Keratinocyte (primary cell): Measurements from ENCODE around the gene GBP5. TPM values are rescaled to one million over a fixed set of nuclear protein-coding genes. Genes with fewer than 3 reads are reported as not detected.

ENCODE experiments used
- DNase-seq: peaks from one replicate; pipeline ENCODE4 v3.0.0-alpha.2; 2011; ENCODE audit warnings: low read depth, missing footprints, low spot score
- FAIRE-seq: peaks from 2 replicates; lab custom pipeline; 2011; peaks lifted over from hg19 to GRCh38; lab: Jason Lieb, UNC
- H2AFZ ChIP-seq: 2 replicates; pipeline ENCODE4 v1.6.0; 2012; ENCODE audit warnings: low read length, control low read depth, inconsistent platforms; ENCODE audit not compliant: control insufficient read depth
- H3K27ac ChIP-seq: 2 replicates; pipeline ENCODE4 v1.5.1; 2011; ENCODE audit warnings: low read length; ENCODE audit not compliant: control insufficient read depth, insufficient read depth
- H3K27me3 ChIP-seq: 3 replicates; pipeline ENCODE4 v1.6.0; 2011; ENCODE audit warnings: low read length; ENCODE audit not compliant: control insufficient read depth, insufficient read depth; ENCODE audit errors: extremely low read depth
- H3K36me3 ChIP-seq, 2 experiments: 2 replicates in 1 of 2; 3 replicates in 1 of 2; pipeline ENCODE4 v1.5.1; 2011; ENCODE audit warnings: low read length in 2 of 2, mild to moderate bottlenecking in 1 of 2; ENCODE audit not compliant: control insufficient read depth in 2 of 2, insufficient read depth in 2 of 2; ENCODE audit errors: extremely low read depth in 1 of 2
- H3K4me1 ChIP-seq: 3 replicates; pipeline ENCODE4 v1.5.1; 2011; ENCODE audit warnings: low read length; ENCODE audit not compliant: control insufficient read depth, insufficient read depth; ENCODE audit errors: extremely low read depth
- H3K4me2 ChIP-seq: 3 replicates; pipeline ENCODE4 v1.6.0; 2011; ENCODE audit warnings: low read depth, low read length; ENCODE audit not compliant: control insufficient read depth, insufficient read depth; ENCODE audit errors: extremely low read depth
- H3K4me3 ChIP-seq, 3 experiments: fragments of 200-600 bp in 1 of 3; sonication (generic) in 1 of 3; 2 replicates in 2 of 3; 3 replicates in 1 of 3; pipeline ENCODE4 v1.5.1; 2011 to 2016; ENCODE audit warnings: low read length in 3 of 3, mild to moderate bottlenecking in 3 of 3, control low read depth in 2 of 3, inconsistent platforms in 1 of 3, low read depth in 1 of 3, mixed read lengths in 1 of 3, mixed run types in 1 of 3, moderate library complexity in 1 of 3; ENCODE audit not compliant: control insufficient read depth in 2 of 3, insufficient read depth in 2 of 3; ENCODE audit errors: extremely low read depth in 1 of 3
- H3K79me2 ChIP-seq: 2 replicates; pipeline ENCODE4 v1.6.0; 2012; ENCODE audit warnings: low read length; ENCODE audit not compliant: control insufficient read depth, insufficient read depth
- H3K9ac ChIP-seq: 3 replicates; pipeline ENCODE4 v1.6.0; 2011; ENCODE audit warnings: low read length; ENCODE audit not compliant: control insufficient read depth, insufficient read depth; ENCODE audit errors: extremely low read depth
- H3K9me1 ChIP-seq: 3 replicates; pipeline ENCODE4 v1.6.0; 2011; ENCODE audit warnings: low read length; ENCODE audit not compliant: control insufficient read depth, insufficient read depth; ENCODE audit errors: extremely low read depth
- H3K9me3 ChIP-seq: 2 replicates; pipeline ENCODE4 v1.5.1; 2012; ENCODE audit warnings: low read depth, low read length; ENCODE audit not compliant: control insufficient read depth
- H4K20me1 ChIP-seq: 3 replicates; pipeline ENCODE4 v1.6.0; 2011; ENCODE audit warnings: low read length; ENCODE audit not compliant: control insufficient read depth, insufficient read depth; ENCODE audit errors: extremely low read depth
- CTCF ChIP-seq, 3 experiments: IDR thresholded peaks in 1 of 3; conservative IDR thresholded peaks in 1 of 3; optimal IDR thresholded peaks in 1 of 3; 2 replicates in 2 of 3; 3 replicates in 1 of 3; pipeline versions ENCODE3 to v1.5.1; 2011; ENCODE audit warnings: low read length in 3 of 3, mild to moderate bottlenecking in 3 of 3, moderate library complexity in 2 of 3, control low read depth in 1 of 3, inconsistent platforms in 1 of 3; ENCODE audit not compliant: insufficient read depth in 2 of 3; ENCODE audit errors: extremely low read depth in 1 of 3
- EZH2 ChIP-seq: IDR thresholded peaks from one replicate; pipeline ENCODE4 v1.6.1; 2012; ENCODE audit warnings: inconsistent platforms, mild to moderate bottlenecking, low read length, moderate library complexity
- dilution Hi-C: fragments of 300-500 bp; cut with MboI; formaldehyde crosslinking; loops from one replicate; pipeline ENCODE4 v1.7.0; 2020; ENCODE audit warnings: low sequenced_read_pairs; ENCODE audit not compliant: extremely low pct_ligation_motif_present
- polyA plus RNA-seq, 5 experiments: library from polyadenylated mRNA; depleted of rRNA in 3 of 5; stranded (reverse) in 3 of 5; stranded (forward) in 1 of 5; unstranded in 1 of 5; fragments of >200 nt; gene quantifications; 1 replicate in 1 of 5; 2 replicates in 3 of 5; 3 replicates in 1 of 5; pipeline versions ENCODE4 v1.2.1 to v1.2.3, GENCODE V29; 2011 to 2012; ENCODE audit warnings: missing spikeins in 2 of 5, low read depth in 1 of 5, low replicate concordance in 1 of 5

Gene GBP5
- polyA plus RNA-seq, 1 donor (not counting 4 experiments of a cell fraction or from before 2014, with no cell fraction given), result 0.03 TPM

DNA sequence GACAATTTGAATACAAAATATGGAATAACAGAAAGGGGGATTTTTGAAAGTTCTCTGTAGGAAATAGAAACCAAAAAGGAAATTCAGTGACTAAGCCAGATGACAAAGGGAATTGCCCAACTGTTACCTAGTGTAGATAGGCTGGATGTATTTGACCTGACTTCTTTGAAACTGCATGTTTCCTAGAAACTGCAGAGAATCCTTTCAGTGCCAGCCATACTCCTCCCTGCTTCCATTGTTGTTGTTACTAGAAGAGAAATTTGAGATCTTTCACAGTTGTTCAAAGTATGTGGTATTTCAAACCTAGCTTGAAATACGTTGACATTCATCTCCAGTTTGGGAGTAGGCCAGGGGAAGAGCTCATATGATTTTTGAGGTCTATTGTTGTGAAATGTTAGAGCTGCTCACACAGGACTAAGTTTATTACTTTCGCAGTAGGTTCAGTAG lies 1.8 kb upstream of the GBP5 start:
- peak overlapping the region; percentile 67 for H2AFZ ChIP-seq
- H3K4me3 ChIP-seq, result no peak overlapping the region
- H3K4me2 ChIP-seq, result no peak overlapping the region
- H3K36me3 ChIP-seq, result no peaks in the 10 kb centered on the region
- FAIRE-seq (no peak), DNase-seq (no peak)
- no peaks in the 10 kb centered on the region for H3K9me3 ChIP-seq
- no peaks in the 10 kb centered on the region for H4K20me1 ChIP-seq
- dilution Hi-C loops, result no loop called here
- H3K4me1 ChIP-seq, result no peaks in the 10 kb centered on the region
- no peak for TF ChIP-seq CTCF (optimal IDR thresholded peaks at IDR 0.05 in 1 of 3, IDR thresholded peaks at IDR 0.05 in 1 of 3, conservative IDR thresholded peaks at IDR 0.05 in 1 of 3; ENCODE audit: extremely low read depth in 1 of 3, insufficient read depth in 2 of 3, low read length in 3 of 3)
- TF ChIP-seq EZH2, result no peak
- H3K27ac ChIP-seq, result no peak overlapping the region
- H3K9ac ChIP-seq, result no peak overlapping the region
- no peaks in the 10 kb centered on the region for H3K27me3 ChIP-seq
- no peaks in the 10 kb centered on the region for H3K9me1 ChIP-seq
- no peaks in the 10 kb centered on the region for H3K79me2 ChIP-seq

- no peaks in the 10 kb centered on the region for H3K36me3 ChIP-seq
- H4K20me1 ChIP-seq, result no peaks in the 10 kb centered on the region
- no peaks in the 10 kb centered on the region for H3K9me1 ChIP-seq
- H3K4me2 ChIP-seq, result no peak overlapping the region
- FAIRE-seq, result no peak
- no peak overlapping the region for H3K9ac ChIP-seq
- no peak for TF ChIP-seq EZH2
- TF ChIP-seq CTCF (optimal IDR thresholded peaks at IDR 0.05 in 1 of 3, IDR thresholded peaks at IDR 0.05 in 1 of 3, conservative IDR thresholded peaks at IDR 0.05 in 1 of 3; ENCODE audit: extremely low read depth in 1 of 3, insufficient read depth in 2 of 3, low read length in 3 of 3), result no peak
- dilution Hi-C loops, result no loop called here
- H3K27me3 ChIP-seq, result no peaks in the 10 kb centered on the region
- no peak overlapping the region for H3K4me3 ChIP-seq
- H3K79me2 ChIP-seq, result no peaks in the 10 kb centered on the region
- no peak for DNase-seq
- no peak overlapping the region for H2AFZ ChIP-seq
- H3K9me3 ChIP-seq, result no peaks in the 10 kb centered on the region
- no peaks in the 10 kb centered on the region for H3K4me1 ChIP-seq
- H3K27ac ChIP-seq, result no peak overlapping the region
These were observed 691 bp upstream of the GBP5 start for GRCh38 chr1:89273324-89273778.
